ENCODE data around the gene KRTAP12-3.
"Not testable (repeated sequence)": the region's sequence is repeated elsewhere in the genome, so short reads cannot be mapped to it uniquely, and the experiment has no call there.

Gene KRTAP12-3

GRCh38 chr21:44686000-44686781, 28.5 kb downstream of the KRTAP12-3 start:
- peak; percentile 19 to 35 (median 31) for DNase-seq

GRCh38 chr21:44686843-44687561, 29.3 kb downstream of the KRTAP12-3 start:
- no peak for DNase-seq

- no peak for DNase-seq
Observed at GRCh38 chr21:44687671-44688070, 29.9 kb downstream of the KRTAP12-3 start.

GRCh38 chr21:44689740-44690139, 32.0 kb downstream of the KRTAP12-3 start:
- not testable (repeated sequence) for DNase-seq

- DNase-seq: no peak
Observed at GRCh38 chr21:44691686-44692085, 34.0 kb downstream of the KRTAP12-3 start.

- DNase-seq: no peak
Observed at GRCh38 chr21:44692798-44693512, 35.2 kb downstream of the KRTAP12-3 start.

- DNase-seq: no peak
Observed at GRCh38 chr21:44694776-44695175, 37.0 kb downstream of the KRTAP12-3 start.

GRCh38 chr21:44695184-44695583, 37.5 kb downstream of the KRTAP12-3 start:
- DNase-seq: no peak

- DNase-seq: no peak
Observed at GRCh38 chr21:44695641-44696040, 37.9 kb downstream of the KRTAP12-3 start.

- no peak for DNase-seq
Observed at GRCh38 chr21:44696572-44696971, 38.8 kb downstream of the KRTAP12-3 start.

- not testable (repeated sequence) for DNase-seq
Observed at GRCh38 chr21:44697172-44697810, 39.6 kb downstream of the KRTAP12-3 start, which contains the start of gene KRTAP10-12. KRTAP10-12 (plus strand) TSS chr21:44697172; CDS start chr21:44697202, 30 bp downstream.

- no peak for DNase-seq
Observed at GRCh38 chr21:44697811-44698734, 40.3 kb downstream of the KRTAP12-3 start.

GRCh38 chr21:44699502-44700001, 41.8 kb downstream of the KRTAP12-3 start:
- DNase-seq: no peak

- no peak for DNase-seq
Observed at GRCh38 chr21:44700101-44701022, 42.6 kb downstream of the KRTAP12-3 start.

GRCh38 chr21:44701023-44701400, 43.3 kb downstream of the KRTAP12-3 start:
- no peak for DNase-seq

- no peak for DNase-seq
Observed at GRCh38 chr21:44701541-44701940, 43.8 kb downstream of the KRTAP12-3 start.

GRCh38 chr21:44702111-44702972, 44.6 kb downstream of the KRTAP12-3 start:
- no peak for DNase-seq

GRCh38 chr21:44702973-44703730, 45.4 kb downstream of the KRTAP12-3 start:
- no peak for DNase-seq
